LNCAP (cell line): ENCODE measurements around the gene GNAT2.

Source experiments
- TF ChIP-seq, protein P1 (sequence below): fragments of 450-650 bp; IDR thresholded peaks from 2 replicates; pipeline ENCODE4 v1.5.1; 2017; ENCODE audit warnings: mild to moderate bottlenecking

Gene GNAT2

DNA sequence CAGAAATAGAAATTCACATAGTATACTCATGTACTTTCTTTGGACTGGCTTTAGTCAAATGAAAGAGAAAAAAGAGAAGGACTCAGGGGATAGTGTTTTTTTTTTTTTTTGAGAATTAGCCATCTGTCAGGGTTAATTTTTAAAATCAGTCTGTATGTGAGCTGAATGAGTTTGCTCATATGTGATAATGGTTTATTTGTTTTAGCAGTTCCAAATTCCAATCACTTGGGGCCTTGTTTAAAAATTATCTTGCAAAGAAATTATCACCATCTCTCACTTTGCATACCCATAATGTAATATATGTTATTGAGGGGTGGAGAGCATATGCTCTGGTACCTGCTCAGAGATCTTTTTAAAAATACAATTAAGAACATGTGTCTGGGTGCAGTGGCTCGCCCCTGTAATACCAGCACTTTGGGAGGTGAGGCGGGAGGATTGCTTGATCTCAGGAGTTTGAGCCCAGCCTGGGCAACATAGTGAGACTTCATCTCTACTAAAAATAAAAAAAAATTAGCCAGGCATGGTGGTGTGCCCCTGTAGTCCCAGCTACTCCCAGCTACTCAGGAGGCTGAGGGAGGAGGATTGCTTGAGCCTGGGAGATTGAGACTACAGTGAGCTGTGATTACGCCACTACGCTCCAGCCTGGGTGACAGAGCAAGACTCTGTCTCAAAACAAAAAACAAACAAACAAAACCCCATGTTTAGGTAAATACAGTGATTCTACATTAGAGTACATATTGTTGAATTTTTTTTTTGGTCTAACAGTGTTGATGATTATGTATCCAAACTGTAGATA is 51.3 kb downstream of the GNAT2 start:
- TF ChIP-seq, protein P1, sequence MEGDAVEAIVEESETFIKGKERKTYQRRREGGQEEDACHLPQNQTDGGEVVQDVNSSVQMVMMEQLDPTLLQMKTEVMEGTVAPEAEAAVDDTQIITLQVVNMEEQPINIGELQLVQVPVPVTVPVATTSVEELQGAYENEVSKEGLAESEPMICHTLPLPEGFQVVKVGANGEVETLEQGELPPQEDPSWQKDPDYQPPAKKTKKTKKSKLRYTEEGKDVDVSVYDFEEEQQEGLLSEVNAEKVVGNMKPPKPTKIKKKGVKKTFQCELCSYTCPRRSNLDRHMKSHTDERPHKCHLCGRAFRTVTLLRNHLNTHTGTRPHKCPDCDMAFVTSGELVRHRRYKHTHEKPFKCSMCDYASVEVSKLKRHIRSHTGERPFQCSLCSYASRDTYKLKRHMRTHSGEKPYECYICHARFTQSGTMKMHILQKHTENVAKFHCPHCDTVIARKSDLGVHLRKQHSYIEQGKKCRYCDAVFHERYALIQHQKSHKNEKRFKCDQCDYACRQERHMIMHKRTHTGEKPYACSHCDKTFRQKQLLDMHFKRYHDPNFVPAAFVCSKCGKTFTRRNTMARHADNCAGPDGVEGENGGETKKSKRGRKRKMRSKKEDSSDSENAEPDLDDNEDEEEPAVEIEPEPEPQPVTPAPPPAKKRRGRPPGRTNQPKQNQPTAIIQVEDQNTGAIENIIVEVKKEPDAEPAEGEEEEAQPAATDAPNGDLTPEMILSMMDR: peak; percentile 22; the same call in 1 of the 2 replicates

DNA sequence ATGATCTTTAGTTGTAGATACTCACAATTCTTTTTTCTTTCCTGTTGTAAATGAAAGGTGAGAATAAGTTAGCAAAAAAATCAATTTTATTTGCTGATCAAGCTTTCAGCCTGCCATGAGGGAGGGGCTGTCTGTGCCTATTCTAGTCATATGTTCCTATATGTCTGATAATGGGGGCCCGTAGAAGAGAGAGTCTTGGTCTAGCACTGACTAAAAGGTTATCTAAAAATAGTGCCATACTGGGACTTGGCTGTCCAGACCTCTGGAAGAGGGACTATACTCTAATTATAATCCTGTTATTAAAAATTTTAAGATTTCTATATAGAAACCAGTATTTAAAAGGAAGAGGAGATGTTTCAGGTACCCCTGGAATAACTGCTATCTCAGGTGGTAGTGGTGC is 52.4 kb downstream of the GNAT2 start:
- TF ChIP-seq, protein P1: no peak

DNA sequence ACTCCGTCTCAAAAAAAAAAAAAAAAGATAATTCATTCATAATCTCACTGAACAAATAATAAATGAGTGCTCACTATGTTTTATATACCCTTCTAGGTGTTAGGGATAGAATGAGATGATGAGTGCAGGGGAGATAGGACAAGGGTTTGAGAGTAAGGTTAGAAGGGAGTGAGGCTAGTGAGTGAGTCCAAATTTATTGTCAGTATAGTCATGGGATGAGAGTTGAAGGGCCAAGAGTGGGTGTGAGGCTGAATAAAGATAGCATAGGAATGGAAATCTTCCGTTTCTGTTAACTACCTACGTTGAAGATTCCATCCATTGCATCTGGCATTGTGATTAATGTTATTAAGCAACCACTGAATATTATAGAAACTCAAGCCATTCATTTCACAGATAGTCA is 54.2 kb downstream of the GNAT2 start:
- TF ChIP-seq, protein P1: no peak

DNA sequence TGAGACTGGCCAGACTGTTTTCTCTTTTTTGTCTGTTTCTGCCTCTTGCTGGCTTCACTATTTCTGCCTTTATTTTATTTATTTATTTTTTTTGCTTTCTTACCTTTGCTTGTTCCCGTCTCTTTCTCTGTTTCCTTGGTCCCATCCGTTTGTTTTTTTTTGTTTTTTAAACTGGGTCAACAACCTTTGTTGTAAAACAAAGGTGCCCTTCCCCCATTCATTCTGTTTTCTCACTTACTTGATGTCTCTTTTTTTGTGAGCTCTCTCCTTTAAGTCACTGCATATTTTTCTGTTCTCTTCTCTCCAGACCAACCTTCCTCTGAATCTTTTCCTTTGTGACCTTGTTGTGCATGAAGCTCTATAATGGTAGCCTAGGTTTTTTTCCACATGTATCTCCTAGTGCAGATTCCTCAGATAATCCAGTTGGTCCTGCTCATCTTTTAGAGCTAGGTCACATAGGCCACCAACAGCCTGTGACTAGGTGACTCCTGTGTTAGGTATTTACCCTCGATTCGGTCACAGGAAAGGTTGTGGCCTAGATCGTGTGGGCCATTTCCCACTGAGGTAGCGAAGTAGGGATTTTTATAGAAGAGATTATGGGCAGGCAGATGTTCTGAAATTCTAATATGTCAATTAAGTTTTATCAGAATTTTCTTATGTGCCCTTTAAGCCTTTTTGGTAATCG is 55.1 kb downstream of the GNAT2 start:
- TF ChIP-seq, protein P1: no peak

DNA sequence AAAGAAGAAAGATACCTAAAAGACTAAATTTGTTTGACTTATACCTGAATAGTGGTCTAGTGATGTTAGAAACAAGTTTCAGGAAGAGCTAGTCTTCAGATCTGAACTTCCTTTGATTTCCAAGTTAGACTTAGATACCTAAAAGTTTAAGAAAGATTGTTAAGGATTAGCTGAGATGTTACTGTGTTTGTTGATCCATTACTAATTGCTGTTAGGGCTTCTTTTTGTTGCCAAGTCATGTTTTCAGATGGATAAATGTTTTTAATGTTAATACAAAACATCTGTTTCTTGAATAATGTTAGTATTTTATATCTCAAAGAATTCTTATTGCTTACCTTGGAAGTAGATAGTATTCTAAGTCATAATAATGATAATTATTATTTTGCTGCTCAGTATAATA is 59.4 kb downstream of the GNAT2 start:
- TF ChIP-seq, protein P1: no peak

DNA sequence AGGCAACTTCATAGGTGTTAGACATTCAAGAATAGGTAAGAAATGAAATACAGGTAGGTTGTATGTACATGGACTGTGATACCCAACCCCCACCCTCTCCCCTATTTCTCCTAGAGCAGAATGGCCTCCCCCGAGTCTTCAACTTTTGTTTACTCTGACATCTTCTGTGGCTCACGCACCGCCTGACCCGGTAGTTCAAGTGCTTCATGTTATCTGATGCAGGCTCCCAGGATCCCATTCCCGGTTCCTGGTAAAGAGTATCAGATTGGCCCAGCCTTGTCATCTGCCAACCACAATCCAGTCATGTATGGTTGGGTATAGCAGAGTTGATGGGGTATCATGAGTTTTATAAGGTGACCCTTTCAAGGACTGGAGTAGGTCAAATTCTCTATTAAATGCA is 61.9 kb downstream of the GNAT2 start:
- TF ChIP-seq, protein P1: no peak

DNA sequence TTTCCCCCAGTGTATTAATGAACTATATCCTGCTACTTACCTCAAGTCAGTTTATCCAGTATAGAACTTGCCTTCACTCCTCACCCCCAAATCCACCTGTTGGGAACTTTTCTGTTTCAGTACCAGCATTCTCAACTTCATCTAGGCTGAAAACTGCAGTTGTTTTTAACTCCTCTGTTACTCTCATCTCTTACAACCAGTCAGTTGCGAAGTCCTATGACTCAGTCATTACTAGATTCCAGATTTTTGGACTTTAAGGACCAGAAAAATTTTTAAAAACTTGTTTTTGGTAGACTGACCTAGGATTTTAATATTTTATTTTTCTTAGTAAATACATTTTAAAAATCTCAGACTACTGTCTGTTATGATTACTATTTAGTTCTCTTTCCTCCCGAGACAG is 62.9 kb downstream of the GNAT2 start:
- TF ChIP-seq, protein P1: no peak
